GM12878 (cell line): ENCODE measurements around the gene MROH2B. TPM values are rescaled to one million over a fixed set of nuclear protein-coding genes. Genes with fewer than 3 reads are reported as not detected.

Experiments
- ATAC-seq: fragments of 200-7000 bp; cut with Tn5 transposase; 3 replicates; pipeline ENCODE4 v1.9.1; 2020; ENCODE audit warnings: mild to moderate bottlenecking, moderate library complexity
- BruUV-seq: library from RNA; stranded (reverse); fragments of 400-500 nt; replicated peaks from 2 replicates; lab custom pipeline; 2021; lab: Mats Ljungman, UMichigan
- CTCF ChIA-PET: fragments of 300-600 bp; sonication (Branson Sonifier 250); formaldehyde crosslinking; extraction: SDS; loops from one replicate; lab custom pipeline; 2021; ENCODE audit warnings: inconsistent platforms; lab: Yijun Ruan, JAX
- POLR2A ChIA-PET: fragments of 350-600 bp; formaldehyde crosslinking; extraction: SDS; loops from one replicate; lab custom pipeline; 2021; ENCODE audit warnings: inconsistent platforms; lab: Charles Lee
- RAD21 ChIA-PET: fragments of 300-600 bp; sonication (Branson Sonifier 250); formaldehyde crosslinking; loops from one replicate; lab custom pipeline; 2023; ENCODE audit warnings: antibody characterized with exemption; ENCODE audit not compliant: unreplicated experiment; lab: Charles Lee
- SMC1A ChIA-PET: fragments of 300-600 bp; sonication (Branson Sonifier 250); formaldehyde crosslinking; loops from one replicate; lab custom pipeline; 2023; ENCODE audit not compliant: unreplicated experiment, uncharacterized antibody; lab: Charles Lee
- DNase-seq: peaks from one replicate; pipeline ENCODE4 v3.0.0-alpha.2; 2011; ENCODE audit warnings: low read depth, low spot score
- FAIRE-seq: peaks from 3 replicates; lab custom pipeline; 2011; peaks lifted over from hg19 to GRCh38; lab: Jason Lieb, UNC
- H2AFZ ChIP-seq: 2 replicates; pipeline ENCODE4 v1.6.0; 2011; ENCODE audit warnings: low read depth, low read length, control low read depth; ENCODE audit not compliant: control insufficient read depth
- H3K27ac ChIP-seq: 2 replicates; pipeline ENCODE4 v1.5.1; 2011; ENCODE audit warnings: control low read depth; ENCODE audit not compliant: control insufficient read depth, insufficient read depth
- H3K27me3 ChIP-seq, 2 experiments: replicated peaks in 1 of 2; 2 replicates each; pipeline versions ENCODE4 v1.6.0 to v1.6.1; 2011; ENCODE audit warnings: low read length in 1 of 2; ENCODE audit not compliant: control insufficient read depth in 2 of 2, insufficient read depth in 2 of 2
- H3K36me3 ChIP-seq, 2 experiments: 2 replicates each; pipeline ENCODE4 v1.5.1; 2011; ENCODE audit warnings: low read length in 1 of 2; ENCODE audit not compliant: control insufficient read depth in 2 of 2, insufficient read depth in 2 of 2
- H3K4me1 ChIP-seq: 2 replicates; pipeline ENCODE4 v1.6.1; 2011; ENCODE audit warnings: mild to moderate bottlenecking, low read length, moderate library complexity, mixed read lengths; ENCODE audit not compliant: control insufficient read depth, insufficient read depth
- H3K4me2 ChIP-seq: 2 replicates; pipeline ENCODE4 v1.6.0; 2011; ENCODE audit warnings: control low read depth; ENCODE audit not compliant: control insufficient read depth, insufficient read depth
- H3K4me3 ChIP-seq: fragments of 200-600 bp; sonication (generic); 2 replicates; pipeline ENCODE4 v1.5.1; 2016
- H3K79me2 ChIP-seq: 2 replicates; pipeline ENCODE4 v1.6.0; 2011; ENCODE audit warnings: low read length; ENCODE audit not compliant: control insufficient read depth, insufficient read depth
- H3K9ac ChIP-seq: 2 replicates; pipeline ENCODE4 v1.8.0; 2011; ENCODE audit warnings: low read length, control low read depth, mixed read lengths; ENCODE audit not compliant: control insufficient read depth, insufficient read depth
- H3K9me3 ChIP-seq: replicated peaks from 3 replicates; pipeline ENCODE4 v1.5.1; 2011; ENCODE audit warnings: mild to moderate bottlenecking, low read length; ENCODE audit not compliant: control insufficient read depth, insufficient read depth
- H4K20me1 ChIP-seq: 2 replicates; pipeline ENCODE4 v1.6.0; 2011; ENCODE audit not compliant: control insufficient read depth, insufficient read depth
- ATF7 ChIP-seq: fragments of 450-650 bp; IDR thresholded peaks from 2 replicates; pipeline ENCODE4 v1.6.1; 2016; ENCODE audit warnings: low read depth, mild to moderate bottlenecking
- CBFB ChIP-seq: IDR thresholded peaks from 2 replicates; pipeline ENCODE4 v1.6.1; 2016; ENCODE audit warnings: antibody characterized with exemption, low read depth
- CHD1 ChIP-seq: IDR thresholded peaks from 2 replicates; pipeline ENCODE4 v1.6.1; 2012; ENCODE audit warnings: low read depth, low read length, improper control_type of control experiment
- CHD4 ChIP-seq: fragments of 200-600 bp; sonication (generic); IDR thresholded peaks from 2 replicates; pipeline ENCODE4 v1.6.1; 2016; ENCODE audit warnings: mild to moderate bottlenecking
- CREB1 ChIP-seq: IDR thresholded peaks from 2 replicates; pipeline ENCODE4 v1.6.1; 2012; ENCODE audit warnings: low read depth, mild to moderate bottlenecking, inconsistent platforms
- E4F1 ChIP-seq: fragments of 450-650 bp; IDR thresholded peaks from 2 replicates; pipeline ENCODE4 v1.6.1; 2018; ENCODE audit warnings: borderline replicate concordance, mild to moderate bottlenecking; ENCODE audit not compliant: partially characterized antibody
- IKZF1 ChIP-seq: fragments of 450-650 bp; conservative IDR thresholded peaks from 2 replicates; pipeline ENCODE4 v1.6.1; 2017; ENCODE audit warnings: antibody characterized with exemption, mild to moderate bottlenecking
- MEF2A ChIP-seq: IDR thresholded peaks from 2 replicates; pipeline ENCODE4 v1.6.1; 2011; ENCODE audit warnings: low read depth, mild to moderate bottlenecking, low read length, moderate library complexity; ENCODE audit not compliant: insufficient read depth
- MTA2 ChIP-seq: fragments of 450-650 bp; IDR thresholded peaks from 2 replicates; pipeline ENCODE4 v1.6.1; 2016; ENCODE audit warnings: low read depth, mild to moderate bottlenecking, moderate library complexity
- MXI1 ChIP-seq: fragments of 150-350 bp; IDR thresholded peaks from 2 replicates; pipeline ENCODE4 v1.6.1; 2011; ENCODE audit warnings: low read depth, mild to moderate bottlenecking, inconsistent platforms, low read length, improper control_type of control experiment
- MYB ChIP-seq: fragments of 150-350 bp; IDR thresholded peaks from 2 replicates; pipeline ENCODE4 v1.6.1; 2014; ENCODE audit warnings: mild to moderate bottlenecking, low read depth, low read length, borderline replicate concordance
- POLR2A ChIP-seq: IDR thresholded peaks from 2 replicates; pipeline ENCODE4 v1.6.1; 2011; ENCODE audit warnings: low read depth, mild to moderate bottlenecking, low read length
- RB1 ChIP-seq: fragments of 450-650 bp; formaldehyde crosslinking; IDR thresholded peaks from 2 replicates; pipeline ENCODE4 v1.6.1; 2017; ENCODE audit warnings: mild to moderate bottlenecking, borderline replicate concordance
- RCOR1 ChIP-seq: conservative IDR thresholded peaks from 2 replicates; pipeline ENCODE4 v1.6.1; 2012; ENCODE audit warnings: low read depth, low read length, improper control_type of control experiment
- SMAD1 ChIP-seq: fragments of 450-650 bp; IDR thresholded peaks from 2 replicates; pipeline ENCODE4 v1.6.1; 2018; ENCODE audit warnings: mild to moderate bottlenecking, low read depth; ENCODE audit not compliant: partially characterized antibody
- SREBF1 ChIP-seq: IDR thresholded peaks from 2 replicates; pipeline ENCODE4 v1.6.1; 2012; ENCODE audit warnings: mild to moderate bottlenecking, low read length
- ZNF217 ChIP-seq: fragments of 450-650 bp; IDR thresholded peaks from 2 replicates; pipeline ENCODE4 v1.6.1; 2017; ENCODE audit warnings: antibody characterized with exemption, mild to moderate bottlenecking
- ZNF274 ChIP-seq: IDR thresholded peaks from one replicate; pipeline ENCODE4 v1.8.0; 2011; ENCODE audit not compliant: insufficient read length, insufficient read depth
- ZNF384 ChIP-seq: IDR thresholded peaks from 2 replicates; pipeline ENCODE4 v1.6.1; 2012; ENCODE audit warnings: low read depth, mild to moderate bottlenecking, low read length, improper control_type of control experiment, borderline replicate concordance
- WGBS: methylation state at CpG from one replicate; pipeline ENCODE4 v1.1.6; 2016; ENCODE audit warnings: low lambda C conversion rate; ENCODE audit not compliant: insufficient replicate concordance, insufficient coverage; ENCODE audit errors: missing lambda C conversion rate; 5-methylcytosine and 5-hydroxymethylcytosine counted together
- in situ Hi-C: fragments of 300-500 bp; cut with MboI; formaldehyde crosslinking; loops from 9 replicates; pipeline ENCODE4 v1.14.3; 2018; ENCODE audit warnings: mixed read lengths
- intact Hi-C: fragments of 100-400 bp; cut with micrococcal nuclease; formaldehyde crosslinking; loops from one replicate; pipeline ENCODE4 v1.14.2; 2022; ENCODE audit not compliant: unreplicated experiment
- polyA plus RNA-seq, 11 experiments: library from polyadenylated mRNA; depleted of rRNA in 4 of 11; unstranded in 6 of 11; stranded (reverse) in 5 of 11; fragments of >200 nt; fragmentation: Nextera tagmentation in 4 of 11; fragmentation: Illumina TruSeq in 1 of 11; extraction: Ambion mirVana in 4 of 11; extraction: Trizol in 1 of 11; gene quantifications; 1 replicate in 1 of 11; 2 replicates in 10 of 11; pipeline versions ENCODE4 v1.2.1 to v1.2.3, GENCODE V29; 2011 to 2016; ENCODE audit warnings: inconsistent platforms in 2 of 11, missing spikeins in 2 of 11, low read depth in 1 of 11
- total RNA-seq, 4 experiments: library from RNA; depleted of rRNA in 3 of 4; stranded (reverse); fragments of >200 nt in 3 of 4; fragmentation: Illumina TruSeq in 1 of 4; extraction: Trizol in 1 of 4; gene quantifications; 2 replicates each; pipeline versions ENCODE4 v1.2.1 to v1.2.3, GENCODE V29; 2013 to 2021

MROH2B gene
- total and polyA plus RNA-seq, 10 of the 15 experiments (the other 5 are each of a cell fraction or from before 2014, with no cell fraction given): not detected

GRCh38 chr5:41118177-41118576, 47.0 kb upstream of the MROH2B start:
- no peaks in the 10 kb centered on the region for H3K79me2 ChIP-seq
- BruUV-seq: no TSS peak
- in situ Hi-C loops (no loop called here), intact Hi-C loops (no loop called here)
- H2AFZ ChIP-seq: no peak overlapping the region
- TF ChIP-seq CBFB: no peak
- TF ChIP-seq ZNF384: no peak
- TF ChIP-seq SREBF1: no peak
- TF ChIP-seq POLR2A: no peak
- no peak for TF ChIP-seq E4F1
- TF ChIP-seq IKZF1: no peak
- TF ChIP-seq RB1: no peak
- no peak for TF ChIP-seq ZNF217
- TF ChIP-seq CHD1: no peak
- no peak for TF ChIP-seq ZNF274
- TF ChIP-seq CHD4: no peak
- TF ChIP-seq CREB1: no peak
- no peak for TF ChIP-seq MEF2A
- no peak for TF ChIP-seq RCOR1
- no peak for TF ChIP-seq ATF7
- no peak for TF ChIP-seq MYB
- TF ChIP-seq MXI1: no peak
- no peak for TF ChIP-seq MTA2
- TF ChIP-seq SMAD1: no peak
- H3K9ac ChIP-seq: no peak overlapping the region
- POLR2A ChIA-PET: interaction anchor here (0.7 kb wide), 1 partner anchor 407 kb away, joined by 4 read pairs; no protein-coding TSS in a partner anchor
- no peak overlapping the region for H3K4me3 ChIP-seq
- DNase-seq: no peak
- H3K36me3 ChIP-seq: no peaks in the 10 kb centered on the region
- no peak for FAIRE-seq
- H3K4me2 ChIP-seq: no peak overlapping the region
- no peak for ATAC-seq
- H3K27me3 ChIP-seq: no peaks in the 10 kb centered on the region
- SMC1A ChIA-PET: no interaction called here
- RAD21 ChIA-PET: no interaction called here
- H3K9me3 ChIP-seq: no peaks in the 10 kb centered on the region
- CTCF ChIA-PET: interaction anchor here (0.9 kb wide), 1 partner anchor 214 kb away, joined by 3 read pairs; no protein-coding TSS in a partner anchor
- no peak overlapping the region for H3K27ac ChIP-seq
- H4K20me1 ChIP-seq: no peaks in the 10 kb centered on the region
- 37% methylated on average over 3 of the region's 3 CpGs for WGBS
- H3K4me1 ChIP-seq: no peaks in the 10 kb centered on the region
